GM23338 (cell line): ENCODE data around the gene SMAD3. TPM values are rescaled to one million over a fixed set of nuclear protein-coding genes. Genes with fewer than 3 reads are reported as not detected.

ENCODE experiments used
- ATAC-seq: fragments of 200-7000 bp; cut with Tn5 transposase; 3 replicates; pipeline ENCODE4 v1.9.1; 2020
- DNase-seq: peaks from one replicate; pipeline ENCODE4 v3.0.0-alpha.2; 2015; ENCODE audit warnings: low spot score
- H2AFZ ChIP-seq: fragments of 200-600 bp; sonication (generic); 2 replicates; pipeline ENCODE4 v1.8.0; 2016; ENCODE audit warnings: antibody characterized with exemption, mild to moderate bottlenecking, moderate library complexity
- H3F3A ChIP-seq: fragments of 200-600 bp; sonication (generic); replicated peaks from 2 replicates; pipeline ENCODE4 v1.8.0; 2017; ENCODE audit warnings: antibody characterized with exemption, mixed run types, low read depth
- H3K27ac ChIP-seq: fragments of 200-600 bp; sonication (generic); 2 replicates; pipeline ENCODE4 v1.6.1; 2016; ENCODE audit warnings: low read depth
- H3K27me3 ChIP-seq: fragments of 200-600 bp; sonication (generic); 2 replicates; pipeline ENCODE4 v1.8.0; 2016; ENCODE audit warnings: mild to moderate bottlenecking, mixed run types, moderate library complexity; ENCODE audit not compliant: insufficient read depth
- H3K36me3 ChIP-seq: fragments of 200-600 bp; sonication (generic); 2 replicates; pipeline ENCODE4 v1.8.0; 2016; ENCODE audit warnings: mild to moderate bottlenecking; ENCODE audit not compliant: insufficient read depth
- H3K4me1 ChIP-seq: fragments of 200-600 bp; sonication (generic); 2 replicates; pipeline ENCODE4 v1.8.0; 2016; ENCODE audit warnings: mild to moderate bottlenecking, moderate library complexity; ENCODE audit not compliant: insufficient read depth
- H3K4me2 ChIP-seq: fragments of 200-600 bp; sonication (generic); 2 replicates; pipeline ENCODE4 v1.7.1; 2017; ENCODE audit warnings: mixed run types
- H3K4me3 ChIP-seq: fragments of 200-600 bp; sonication (generic); 2 replicates; pipeline ENCODE4 v1.6.1; 2016; ENCODE audit warnings: mixed run types
- H3K79me2 ChIP-seq: fragments of 200-600 bp; sonication (generic); replicated peaks from 2 replicates; pipeline ENCODE4 v1.8.0; 2017; ENCODE audit warnings: mild to moderate bottlenecking; ENCODE audit not compliant: insufficient read depth
- H3K9me2 ChIP-seq: fragments of 200-600 bp; sonication (generic); 2 replicates; pipeline ENCODE4 v1.8.0; 2017; ENCODE audit not compliant: insufficient read depth
- H4K20me1 ChIP-seq: fragments of 200-600 bp; sonication (generic); replicated peaks from 2 replicates; pipeline ENCODE4 v1.8.0; 2017; ENCODE audit warnings: mild to moderate bottlenecking; ENCODE audit not compliant: insufficient read depth
- H3K27ac Mint-ChIP-seq: 2 replicates; pipeline ENCODE4 v1.8.0; 2020; ENCODE audit warnings: inconsistent platforms, mild to moderate bottlenecking, moderate library complexity, mixed read lengths
- H3K27me3 Mint-ChIP-seq: 3 replicates; pipeline ENCODE4 v1.8.0; 2022; ENCODE audit warnings: low read depth, mild to moderate bottlenecking, moderate library complexity, mixed read lengths, inconsistent platforms; ENCODE audit not compliant: insufficient read depth, poor library complexity
- H3K36me3 Mint-ChIP-seq: 3 replicates; pipeline ENCODE4 v1.8.0; 2021; ENCODE audit warnings: low read depth, mild to moderate bottlenecking, inconsistent platforms, moderate library complexity, mixed read lengths
- H3K4me1 Mint-ChIP-seq: 3 replicates; pipeline ENCODE4 v1.8.0; 2020; ENCODE audit warnings: mild to moderate bottlenecking, inconsistent platforms, mixed read lengths
- H3K4me3 Mint-ChIP-seq: 3 replicates; pipeline ENCODE4 v1.8.0; 2021; ENCODE audit warnings: moderate library complexity, mild to moderate bottlenecking, inconsistent platforms, mixed read lengths
- H3K9me3 Mint-ChIP-seq: 3 replicates; pipeline ENCODE4 v1.8.0; 2020; ENCODE audit warnings: moderate library complexity, mild to moderate bottlenecking, inconsistent platforms, mixed read lengths
- CREB1 ChIP-seq: fragments of 250-450 bp; sonication (Bioruptor Pico); IDR thresholded peaks from 2 replicates; pipeline ENCODE4 v1.5.0; 2020; ENCODE audit warnings: low read depth, mild to moderate bottlenecking, moderate library complexity
- CTCF ChIP-seq, 2 experiments: fragments of 200-600 bp in 1 of 2; sonication (generic) in 1 of 2; conservative IDR thresholded peaks; 2 replicates each; pipeline versions ENCODE4 v1.5.1 to v1.6.1; 2016 to 2017; ENCODE audit warnings: antibody characterized with exemption in 2 of 2, low read depth in 2 of 2, mild to moderate bottlenecking in 2 of 2, moderate library complexity in 1 of 2
- ETS1 ChIP-seq: IDR thresholded peaks from 2 replicates; pipeline ENCODE4 v1.6.1; 2016; ENCODE audit warnings: antibody characterized with exemption
- EZH2 ChIP-seq: fragments of 200-600 bp; sonication (generic); IDR thresholded peaks from one replicate; pipeline ENCODE4 v1.8.0; 2017; ENCODE audit warnings: antibody characterized with exemption, mild to moderate bottlenecking, low read depth; ENCODE audit not compliant: unreplicated experiment
- EZH2phosphoT487 ChIP-seq: fragments of 200-600 bp; sonication (generic); IDR thresholded peaks from one replicate; pipeline ENCODE4 v1.8.1; 2018; ENCODE audit warnings: antibody characterized with exemption; ENCODE audit not compliant: unreplicated experiment
- JUNB ChIP-seq: IDR thresholded peaks from one replicate; pipeline ENCODE4 v1.6.1; 2016; ENCODE audit warnings: antibody characterized with exemption; ENCODE audit not compliant: unreplicated experiment
- NANOG ChIP-seq: IDR thresholded peaks from 2 replicates; pipeline ENCODE4 v1.6.1; 2016; ENCODE audit warnings: antibody characterized with exemption, borderline replicate concordance
- POLR2AphosphoS5 ChIP-seq: IDR thresholded peaks from 2 replicates; pipeline ENCODE4 v1.6.1; 2016; ENCODE audit warnings: antibody characterized with exemption, low read depth
- REST ChIP-seq: IDR thresholded peaks from one replicate; pipeline ENCODE4 v1.6.1; 2018; ENCODE audit warnings: antibody characterized with exemption; ENCODE audit not compliant: unreplicated experiment
- STAT1 ChIP-seq: IDR thresholded peaks from one replicate; pipeline ENCODE4 v1.6.1; 2016; ENCODE audit warnings: antibody characterized with exemption; ENCODE audit not compliant: unreplicated experiment
- ZNF114 ChIP-seq: fragments of 250-450 bp; sonication (Bioruptor Pico); IDR thresholded peaks from 2 replicates; pipeline ENCODE4 v1.5.0; 2020; ENCODE audit warnings: mild to moderate bottlenecking, moderate library complexity
- ZNF331 ChIP-seq: fragments of 250-450 bp; sonication (Bioruptor Pico); IDR thresholded peaks from 2 replicates; pipeline ENCODE4 v1.5.0; 2020; ENCODE audit warnings: low read depth, mild to moderate bottlenecking, moderate library complexity
- ZNF462 ChIP-seq: fragments of 250-450 bp; sonication (Bioruptor Pico); IDR thresholded peaks from 2 replicates; pipeline ENCODE4 v1.5.0; 2020; ENCODE audit warnings: mild to moderate bottlenecking, moderate library complexity
- polyA plus RNA-seq: library from polyadenylated mRNA; unstranded; fragments of >200 nt; fragmentation: Nextera tagmentation; extraction: Ambion mirVana; gene quantifications from 2 replicates; pipeline ENCODE4 v1.2.1, GENCODE V29; 2016
- total RNA-seq: library from RNA; depleted of rRNA; stranded (reverse); fragments of >200 nt; shearing (Covaris generic); gene quantifications from 2 replicates; pipeline ENCODE4 v1.2.3, GENCODE V29; 2014

The SMAD3 gene
- total and polyA plus RNA-seq, 2 experiments from 2014 or later = 4.9 to 11.6 TPM

- no peaks in the 10 kb centered on the region for H3F3A ChIP-seq
- Mint-ChIP-seq H3K27me3 (peaks cover 1% of the 10 kb centered on the region), H3K4me1 (no peaks in the 10 kb centered on the region), H3K9me3 (no peaks in the 10 kb centered on the region), H3K27ac (no peak overlapping the region), H3K4me3 (no peak overlapping the region), H3K36me3 (0 out of 3 replicates have a peak, but pooled peaks cover 3% of the 10 kb centered on the region)
- no peaks in the 10 kb centered on the region for H4K20me1 ChIP-seq
- ATAC-seq (no peak), DNase-seq (no peak)
- no peak overlapping the region for H3K4me2 ChIP-seq
- H3K79me2 ChIP-seq = no peaks in the 10 kb centered on the region
- TF ChIP-seq EZH2phosphoT487 = no peak
- no peak for TF ChIP-seq ZNF462 (CRISPR knock-in tag)
- TF ChIP-seq EZH2 = no peak
- TF ChIP-seq JUNB = no peak
- TF ChIP-seq ZNF114 (CRISPR knock-in tag) = no peak
- no peak for TF ChIP-seq ZNF331 (CRISPR knock-in tag)
- TF ChIP-seq ETS1 = no peak
- no peak for TF ChIP-seq REST
- TF ChIP-seq POLR2AphosphoS5 = no peak
- TF ChIP-seq CTCF (conservative IDR thresholded peaks at IDR 0.05; ENCODE audit: low read depth in 2 of 2) = no peak
- TF ChIP-seq CREB1 = no peak
- no peak for TF ChIP-seq NANOG
- no peak for TF ChIP-seq STAT1
- no peak overlapping the region for H3K4me3 ChIP-seq
- H3K4me1 ChIP-seq = no peaks in the 10 kb centered on the region
- H3K27ac ChIP-seq = no peak overlapping the region
- H3K27me3 ChIP-seq = no peaks in the 10 kb centered on the region
- no peak overlapping the region for H2AFZ ChIP-seq
- H3K9me2 ChIP-seq = no peaks in the 10 kb centered on the region
- H3K36me3 ChIP-seq = no peaks in the 10 kb centered on the region; the same call in 1 of the 2 replicates
Measured at GRCh38 chr15:67208396-67208795, 143.0 kb downstream of the SMAD3 start.
